ENCODE results near the gene WFDC1.

WFDC1 gene

DNA sequence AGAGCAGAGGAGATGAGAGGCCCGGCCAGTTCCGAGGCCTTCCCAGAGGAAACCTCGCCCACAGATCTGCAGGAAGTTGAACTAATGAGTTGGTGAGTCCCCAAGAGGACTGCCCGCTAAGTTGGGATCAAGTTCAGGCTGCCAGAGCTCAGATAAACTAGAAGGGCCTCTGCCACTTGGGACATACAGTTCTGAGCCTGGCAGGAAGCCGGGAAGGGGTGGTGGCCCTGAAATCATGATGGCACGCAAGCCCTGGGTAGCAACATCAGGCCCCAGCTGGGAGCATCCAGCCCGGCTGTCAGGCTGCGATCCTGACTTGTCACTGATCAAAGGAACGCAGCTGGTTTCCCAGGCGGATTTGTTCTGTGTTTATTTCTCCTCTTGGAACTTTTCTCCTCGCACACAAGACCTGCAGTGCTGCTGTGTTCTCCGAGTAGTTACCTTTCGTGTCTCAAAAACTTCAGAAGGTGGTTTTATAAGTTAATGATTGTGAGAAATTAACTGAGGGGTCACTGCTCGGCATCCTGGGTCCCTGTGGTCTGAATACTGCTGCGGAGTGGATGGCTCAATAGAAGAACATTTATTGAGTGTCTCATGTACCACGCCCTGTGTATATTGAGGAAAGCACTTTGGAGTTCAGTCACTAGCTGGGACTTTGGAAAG is 8.0 kb upstream of the WFDC1 start:
- WGBS (ENCODE audit: extremely low coverage, insufficient coverage, low lambda C conversion rate) = no CpG with 5 or more reads among the region's 16 CpGs
- no peak overlapping the region for H2BK5ac ChIP-seq (ENCODE audit: low read length)

DNA sequence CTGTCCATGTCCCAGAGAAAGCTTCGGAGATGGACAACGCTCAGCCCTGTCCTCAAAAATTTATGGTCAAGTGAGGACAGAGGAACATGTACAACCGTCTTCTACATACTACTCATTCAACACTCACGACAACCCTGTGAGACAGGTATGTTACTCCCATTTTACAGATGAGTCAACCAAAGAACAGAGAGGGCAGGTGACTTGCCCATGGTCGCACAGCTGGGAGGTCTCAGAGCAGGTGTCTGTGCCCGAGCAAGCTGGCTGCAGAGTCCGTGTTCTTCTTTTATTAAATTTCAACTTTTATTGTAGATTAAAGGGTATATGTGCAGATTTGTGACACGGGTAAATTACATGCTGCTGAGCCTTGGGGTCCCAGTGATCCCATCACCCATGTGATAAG is 5.8 kb upstream of the WFDC1 start:
- Histone ChIP-seq H3K27me3 (ENCODE audit: insufficient read depth, low read length, poor library complexity) (no peaks in the 10 kb centered on the region), H2BK120ac (ENCODE audit: low read depth, low read length) (no peak overlapping the region), H4K5ac (ENCODE audit: low read length) (no peak overlapping the region), H3K4ac (ENCODE audit: low read depth, low read length) (no peak overlapping the region), H2BK5ac (ENCODE audit: low read length) (no peak overlapping the region), H3K4me1 (ENCODE audit: control insufficient read depth, low read depth, low read length) (peaks cover 7% of the 10 kb centered on the region), H3K18ac (ENCODE audit: low read length) (no peak overlapping the region), H3K27ac (ENCODE audit: low read depth, low read length) (no peak overlapping the region), H3K79me2 (ENCODE audit: control insufficient read depth, insufficient read depth, low read length) (no peaks in the 10 kb centered on the region), H3K79me1 (ENCODE audit: low read length) (no peaks in the 10 kb centered on the region), H4K8ac (ENCODE audit: low read depth, low read length) (no peak overlapping the region), H3K4me3 (ENCODE audit: low read length) (no peak overlapping the region), H3K4me2 (ENCODE audit: low read length) (no peak overlapping the region), H3K9ac (ENCODE audit: low read length) (no peak overlapping the region), H3K36me3 (ENCODE audit: control insufficient read depth, insufficient read depth, low read length) (no peaks in the 10 kb centered on the region), H2AK5ac (ENCODE audit: low read length) (no peak overlapping the region), H3K56ac (ENCODE audit: low read length) (no peak overlapping the region), H2BK15ac (replicated peaks; ENCODE audit: low read depth) (no peak overlapping the region), H3K23ac (ENCODE audit: low read length) (no peak overlapping the region)
- no CpG with 5 or more reads among the region's 8 CpGs for WGBS (ENCODE audit: extremely low coverage, insufficient coverage, low lambda C conversion rate)
- DNase-seq = no peak

More for the DNA sequence above, 8.0 kb upstream of the WFDC1 start:
- peaks cover 7% of the 10 kb centered on the region for H3K4me1 ChIP-seq (ENCODE audit: control insufficient read depth, low read depth, low read length)
- no peak overlapping the region for H3K4me2 ChIP-seq (ENCODE audit: low read length)
- H2BK15ac ChIP-seq (replicated peaks; ENCODE audit: low read depth) = no peak overlapping the region
- no peaks in the 10 kb centered on the region for H3K36me3 ChIP-seq (ENCODE audit: control insufficient read depth, insufficient read depth, low read length)
- no peak overlapping the region for H3K27ac ChIP-seq (ENCODE audit: low read depth, low read length)
- no peak overlapping the region for H3K9ac ChIP-seq (ENCODE audit: low read length)
- H2AK5ac ChIP-seq (ENCODE audit: low read length) = no peak overlapping the region
- no peak for DNase-seq
- no peaks in the 10 kb centered on the region for H3K79me2 ChIP-seq (ENCODE audit: control insufficient read depth, insufficient read depth, low read length)
- no peak overlapping the region for H3K23ac ChIP-seq (ENCODE audit: low read length)
- no peak overlapping the region for H2BK120ac ChIP-seq (ENCODE audit: low read depth, low read length)
- no peak overlapping the region for H3K4me3 ChIP-seq (ENCODE audit: low read length)
- no peaks in the 10 kb centered on the region for H3K27me3 ChIP-seq (ENCODE audit: insufficient read depth, low read length, poor library complexity)
- H3K4ac ChIP-seq (ENCODE audit: low read depth, low read length) = no peak overlapping the region
- H4K5ac ChIP-seq (ENCODE audit: low read length) = no peak overlapping the region
- H3K18ac ChIP-seq (ENCODE audit: low read length) = no peak overlapping the region
- no peak overlapping the region for H3K56ac ChIP-seq (ENCODE audit: low read length)
- H3K79me1 ChIP-seq (ENCODE audit: low read length) = no peaks in the 10 kb centered on the region
- no peak overlapping the region for H4K8ac ChIP-seq (ENCODE audit: low read depth, low read length)

DNA sequence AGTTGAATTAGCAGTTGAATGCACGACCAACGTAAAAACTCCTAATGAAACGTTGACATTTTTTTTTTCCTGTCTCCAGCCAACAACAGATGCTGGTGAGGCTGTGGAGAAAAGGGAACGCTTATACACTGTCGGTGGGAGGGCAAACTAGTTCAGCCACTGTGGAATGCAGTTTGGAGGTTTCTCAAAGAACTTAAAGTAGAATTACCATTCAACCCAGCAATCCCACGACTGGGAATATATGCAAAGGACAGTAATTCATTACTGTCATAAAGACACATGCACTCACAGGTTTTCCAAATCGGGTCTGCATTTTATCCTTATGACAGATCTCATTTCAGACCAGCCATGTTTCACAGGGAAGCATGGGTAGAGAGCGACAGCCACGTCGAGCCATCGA is 3.5 kb upstream of the WFDC1 start:
- Histone ChIP-seq H3K4ac (ENCODE audit: low read depth, low read length) (no peak overlapping the region), H3K56ac (ENCODE audit: low read length) (no peak overlapping the region), H2AK5ac (ENCODE audit: low read length) (no peak overlapping the region), H3K4me3 (ENCODE audit: low read length) (no peak overlapping the region), H3K27me3 (ENCODE audit: insufficient read depth, low read length, poor library complexity) (no peaks in the 10 kb centered on the region), H3K79me1 (ENCODE audit: low read length) (no peaks in the 10 kb centered on the region), H2BK120ac (ENCODE audit: low read depth, low read length) (no peak overlapping the region), H3K36me3 (ENCODE audit: control insufficient read depth, insufficient read depth, low read length) (no peaks in the 10 kb centered on the region), H3K9ac (ENCODE audit: low read length) (no peak overlapping the region), H2BK5ac (ENCODE audit: low read length) (no peak overlapping the region), H3K4me2 (ENCODE audit: low read length) (no peak overlapping the region), H3K23ac (ENCODE audit: low read length) (no peak overlapping the region), H3K79me2 (ENCODE audit: control insufficient read depth, insufficient read depth, low read length) (no peaks in the 10 kb centered on the region), H2BK15ac (replicated peaks; ENCODE audit: low read depth) (no peak overlapping the region), H4K5ac (ENCODE audit: low read length) (no peak overlapping the region), H3K18ac (ENCODE audit: low read length) (no peak overlapping the region), H4K8ac (ENCODE audit: low read depth, low read length) (no peak overlapping the region), H3K27ac (ENCODE audit: low read depth, low read length) (no peak overlapping the region), H3K4me1 (ENCODE audit: control insufficient read depth, low read depth, low read length) (peaks cover 2% of the 10 kb centered on the region)
- DNase-seq = no peak
- WGBS (ENCODE audit: extremely low coverage, insufficient coverage, low lambda C conversion rate) = no CpG with 5 or more reads among the region's 11 CpGs

DNA sequence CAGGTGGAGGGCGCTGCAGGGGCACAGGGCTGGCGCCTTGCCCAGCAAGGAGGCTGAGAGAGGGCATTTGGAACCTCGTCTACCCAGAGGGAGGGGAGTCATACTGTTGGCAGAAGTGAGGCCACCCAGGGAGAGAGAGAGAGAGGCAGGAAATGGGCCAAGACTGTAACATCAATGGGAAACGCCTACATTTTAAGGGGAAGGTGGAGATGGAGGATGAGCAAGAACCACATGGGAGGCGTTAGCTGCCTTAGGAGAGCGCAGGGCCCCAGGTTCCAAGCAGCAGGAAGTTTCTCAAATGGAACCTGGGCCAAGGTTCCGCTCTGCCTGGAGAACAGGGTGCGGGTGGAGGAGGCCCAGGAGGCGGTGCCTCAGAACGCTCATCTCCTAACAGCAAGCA is 2.7 kb upstream of the WFDC1 start:
- Histone ChIP-seq H3K79me1 (ENCODE audit: low read length) (no peaks in the 10 kb centered on the region), H3K56ac (ENCODE audit: low read length) (no peak overlapping the region), H2AK5ac (ENCODE audit: low read length) (no peak overlapping the region), H3K4me3 (ENCODE audit: low read length) (no peak overlapping the region), H4K8ac (ENCODE audit: low read depth, low read length) (no peak overlapping the region), H2BK120ac (ENCODE audit: low read depth, low read length) (no peak overlapping the region), H3K36me3 (ENCODE audit: control insufficient read depth, insufficient read depth, low read length) (no peaks in the 10 kb centered on the region), H3K79me2 (ENCODE audit: control insufficient read depth, insufficient read depth, low read length) (no peaks in the 10 kb centered on the region), H3K27me3 (ENCODE audit: insufficient read depth, low read length, poor library complexity) (no peaks in the 10 kb centered on the region), H4K5ac (ENCODE audit: low read length) (no peak overlapping the region), H3K18ac (ENCODE audit: low read length) (no peak overlapping the region), H3K4me1 (ENCODE audit: control insufficient read depth, low read depth, low read length) (peaks cover 2% of the 10 kb centered on the region), H3K27ac (ENCODE audit: low read depth, low read length) (no peak overlapping the region), H3K4me2 (ENCODE audit: low read length) (no peak overlapping the region), H3K4ac (ENCODE audit: low read depth, low read length) (no peak overlapping the region), H2BK15ac (replicated peaks; ENCODE audit: low read depth) (no peak overlapping the region), H2BK5ac (ENCODE audit: low read length) (no peak overlapping the region), H3K9ac (ENCODE audit: low read length) (no peak overlapping the region), H3K23ac (ENCODE audit: low read length) (no peak overlapping the region)
- WGBS (ENCODE audit: extremely low coverage, insufficient coverage, low lambda C conversion rate) = no CpG with 5 or more reads among the region's 10 CpGs
- DNase-seq = no peak

DNA sequence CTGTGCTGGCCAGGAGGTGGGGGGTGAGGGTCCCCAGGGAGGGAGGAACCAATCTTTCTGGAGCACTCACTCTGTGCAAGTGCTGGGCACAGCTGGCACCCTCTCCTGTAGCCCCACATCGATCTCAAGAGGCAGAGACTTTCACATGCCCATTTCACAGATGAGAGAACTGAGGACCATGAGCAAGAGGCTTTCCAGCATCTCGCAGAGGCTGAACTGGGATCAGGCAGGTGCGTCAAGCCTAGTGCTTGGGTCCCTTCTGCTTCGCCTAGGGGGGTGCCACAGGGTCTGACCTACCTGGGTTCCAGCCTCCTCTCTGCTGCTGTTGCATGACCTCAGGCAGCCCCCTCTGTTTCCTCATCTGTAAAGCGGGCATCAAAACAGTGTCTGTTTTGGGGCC is 1.3 kb upstream of the WFDC1 start:
- Histone ChIP-seq H3K79me2 (ENCODE audit: control insufficient read depth, insufficient read depth, low read length) (no peaks in the 10 kb centered on the region), H3K27ac (ENCODE audit: low read depth, low read length) (no peak overlapping the region), H3K23ac (ENCODE audit: low read length) (no peak overlapping the region), H3K4me1 (ENCODE audit: control insufficient read depth, low read depth, low read length) (peaks cover 2% of the 10 kb centered on the region), H2BK120ac (ENCODE audit: low read depth, low read length) (no peak overlapping the region), H2BK15ac (replicated peaks; ENCODE audit: low read depth) (no peak overlapping the region), H2BK5ac (ENCODE audit: low read length) (no peak overlapping the region), H4K8ac (ENCODE audit: low read depth, low read length) (no peak overlapping the region), H4K5ac (ENCODE audit: low read length) (no peak overlapping the region), H3K56ac (ENCODE audit: low read length) (no peak overlapping the region), H3K4ac (ENCODE audit: low read depth, low read length) (no peak overlapping the region), H3K9ac (ENCODE audit: low read length) (no peak overlapping the region), H3K4me2 (ENCODE audit: low read length) (no peak overlapping the region), H3K36me3 (ENCODE audit: control insufficient read depth, insufficient read depth, low read length) (no peaks in the 10 kb centered on the region), H2AK5ac (ENCODE audit: low read length) (no peak overlapping the region), H3K79me1 (ENCODE audit: low read length) (no peaks in the 10 kb centered on the region), H3K27me3 (ENCODE audit: insufficient read depth, low read length, poor library complexity) (no peaks in the 10 kb centered on the region), H3K18ac (ENCODE audit: low read length) (no peak overlapping the region), H3K4me3 (ENCODE audit: low read length) (no peak overlapping the region)
- WGBS (ENCODE audit: extremely low coverage, insufficient coverage, low lambda C conversion rate) = no CpG with 5 or more reads among the region's 5 CpGs
- DNase-seq = no peak

DNA sequence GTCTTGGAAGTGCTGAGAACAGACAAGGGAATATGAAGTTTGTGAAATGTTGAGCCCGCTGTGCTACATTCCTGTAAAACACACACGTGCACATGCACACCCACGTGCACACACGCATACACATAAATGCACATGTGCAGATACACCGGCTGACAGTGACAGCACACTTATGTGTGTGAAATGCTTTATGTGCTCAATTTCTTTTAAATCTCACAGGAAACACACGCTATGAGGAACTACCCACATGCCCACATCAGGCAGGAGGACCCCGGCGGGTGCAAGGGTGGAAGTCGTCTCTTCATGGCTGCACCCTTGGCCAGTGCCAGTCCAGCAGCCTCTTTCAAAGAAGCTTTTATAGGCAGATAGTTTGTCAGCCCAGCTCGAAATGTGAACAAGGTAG is 561 bp upstream of the WFDC1 start:
- Histone ChIP-seq H3K4ac (ENCODE audit: low read depth, low read length) (no peak overlapping the region), H2BK5ac (ENCODE audit: low read length) (no peak overlapping the region), H3K27me3 (ENCODE audit: insufficient read depth, low read length, poor library complexity) (no peaks in the 10 kb centered on the region), H3K27ac (ENCODE audit: low read depth, low read length) (no peak overlapping the region), H3K79me1 (ENCODE audit: low read length) (no peaks in the 10 kb centered on the region), H3K79me2 (ENCODE audit: control insufficient read depth, insufficient read depth, low read length) (no peaks in the 10 kb centered on the region), H4K5ac (ENCODE audit: low read length) (no peak overlapping the region), H3K4me1 (ENCODE audit: control insufficient read depth, low read depth, low read length) (peaks cover 2% of the 10 kb centered on the region), H3K56ac (ENCODE audit: low read length) (no peak overlapping the region), H3K4me2 (ENCODE audit: low read length) (no peak overlapping the region), H4K8ac (ENCODE audit: low read depth, low read length) (no peak overlapping the region), H2BK120ac (ENCODE audit: low read depth, low read length) (no peak overlapping the region), H3K4me3 (ENCODE audit: low read length) (no peak overlapping the region), H2BK15ac (replicated peaks; ENCODE audit: low read depth) (no peak overlapping the region), H3K18ac (ENCODE audit: low read length) (no peak overlapping the region), H3K36me3 (ENCODE audit: control insufficient read depth, insufficient read depth, low read length) (no peaks in the 10 kb centered on the region), H3K9ac (ENCODE audit: low read length) (no peak overlapping the region), H2AK5ac (ENCODE audit: low read length) (no peak overlapping the region), H3K23ac (ENCODE audit: low read length) (no peak overlapping the region)
- DNase-seq = no peak
- WGBS (ENCODE audit: extremely low coverage, insufficient coverage, low lambda C conversion rate) = no CpG with 5 or more reads among the region's 10 CpGs
